ENCODE results near the gene PTPRD.

The PTPRD gene

GRCh38 chr9:8515748-8516147, 2097.1 kb downstream of the PTPRD start:
- no peak for DNase-seq (ENCODE audit: low read depth)

- DNase-seq (ENCODE audit: low read depth), result no peak
Measured at GRCh38 chr9:8514760-8515159, 2098.0 kb downstream of the PTPRD start.

- no peak for DNase-seq (ENCODE audit: low read depth)
Measured at GRCh38 chr9:8508671-8509290, 2104.0 kb downstream of the PTPRD start.

GRCh38 chr9:8494571-8494970, 2118.2 kb downstream of the PTPRD start:
- no peak for DNase-seq (ENCODE audit: low read depth)

- no peak for DNase-seq (ENCODE audit: low read depth)
Measured at GRCh38 chr9:8492679-8493078, 2120.1 kb downstream of the PTPRD start.

- no peak for DNase-seq (ENCODE audit: low read depth)
Measured at GRCh38 chr9:8492024-8492423, 2120.8 kb downstream of the PTPRD start.

GRCh38 chr9:8491563-8491962, 2121.2 kb downstream of the PTPRD start:
- no peak for DNase-seq (ENCODE audit: low read depth)

GRCh38 chr9:8489835-8490234, 2123.0 kb downstream of the PTPRD start:
- no peak for DNase-seq (ENCODE audit: low read depth)

- DNase-seq (ENCODE audit: low read depth), result no peak
Measured at GRCh38 chr9:8486095-8486494, 2126.7 kb downstream of the PTPRD start.

- DNase-seq (ENCODE audit: low read depth), result no peak
Measured at GRCh38 chr9:8484597-8485191, 2128.1 kb downstream of the PTPRD start.

GRCh38 chr9:8477450-8477849, 2135.4 kb downstream of the PTPRD start:
- no peak for DNase-seq (ENCODE audit: low read depth)

GRCh38 chr9:8474937-8475336, 2137.9 kb downstream of the PTPRD start:
- DNase-seq (ENCODE audit: low read depth), result no peak

- DNase-seq (ENCODE audit: low read depth), result no peak
Measured at GRCh38 chr9:8473244-8474020, 2139.4 kb downstream of the PTPRD start.

- no peak for DNase-seq (ENCODE audit: low read depth)
Measured at GRCh38 chr9:8468045-8468637, 2144.7 kb downstream of the PTPRD start.

GRCh38 chr9:8457816-8458215, 2155.0 kb downstream of the PTPRD start:
- DNase-seq (ENCODE audit: low read depth), result no peak

GRCh38 chr9:8457055-8457454, 2155.7 kb downstream of the PTPRD start:
- DNase-seq (ENCODE audit: low read depth), result no peak

GRCh38 chr9:8456344-8456743, 2156.5 kb downstream of the PTPRD start:
- no peak for DNase-seq (ENCODE audit: low read depth)

- no peak for DNase-seq (ENCODE audit: low read depth)
Measured at GRCh38 chr9:8450810-8451545, 2161.8 kb downstream of the PTPRD start.

GRCh38 chr9:8448226-8448625, 2164.6 kb downstream of the PTPRD start:
- DNase-seq (ENCODE audit: low read depth), result no peak

GRCh38 chr9:8447601-8448000, 2165.2 kb downstream of the PTPRD start:
- DNase-seq (ENCODE audit: low read depth), result no peak

- DNase-seq (ENCODE audit: low read depth), result no peak
Measured at GRCh38 chr9:8437876-8438275, 2174.9 kb downstream of the PTPRD start.

GRCh38 chr9:8437259-8437658, 2175.5 kb downstream of the PTPRD start:
- DNase-seq (ENCODE audit: low read depth), result no peak

Measured in HS-27A (cell line).